Suprapubic skin (tissue), 4 donors: Measurements from ENCODE around the gene OR10A6. TPM values are rescaled to one million over a fixed set of nuclear protein-coding genes. Genes with fewer than 3 reads are reported as not detected.

Experiments
- DNase-seq, 2 donors: peaks; one replicate each; pipeline ENCODE4 v3.0.0-alpha.2; 2019; ENCODE audit warnings: low spot score in 2 of 2
- H3K27ac ChIP-seq: fragments of 200-600 bp; sonication (generic); one replicate; pipeline ENCODE4 v1.5.1; 2019
- H3K27me3 ChIP-seq: fragments of 200-600 bp; sonication (generic); one replicate; pipeline ENCODE4 v1.5.1; 2019
- H3K36me3 ChIP-seq: fragments of 200-600 bp; sonication (generic); one replicate; pipeline ENCODE4 v1.5.1; 2019
- H3K4me1 ChIP-seq: fragments of 200-600 bp; sonication (generic); one replicate; pipeline ENCODE4 v1.5.1; 2019
- H3K4me3 ChIP-seq: fragments of 200-600 bp; sonication (generic); one replicate; pipeline ENCODE4 v1.5.1; 2019; ENCODE audit warnings: mild to moderate bottlenecking
- H3K9me3 ChIP-seq: fragments of 200-600 bp; sonication (generic); one replicate; pipeline ENCODE4 v1.5.1; 2019
- CTCF ChIP-seq, 2 donors: fragments of 200-600 bp in 1 of 2; fragments of 450-650 bp in 1 of 2; sonication (generic) in 1 of 2; IDR thresholded peaks; one replicate each; pipeline ENCODE4 v1.5.1; 2016 to 2019; ENCODE audit warnings: antibody characterized with exemption in 2 of 2, mild to moderate bottlenecking in 1 of 2, moderate library complexity in 1 of 2
- EP300 ChIP-seq: sonication (generic); formaldehyde crosslinking; IDR thresholded peaks from one replicate; pipeline ENCODE4 v1.6.1; 2017; ENCODE audit warnings: antibody characterized with exemption
- POLR2A ChIP-seq, 2 donors: fragments of 450-650 bp; IDR thresholded peaks; one replicate each; pipeline ENCODE4 v1.6.1; 2017; ENCODE audit warnings: antibody characterized with exemption in 2 of 2, mild to moderate bottlenecking in 2 of 2, moderate library complexity in 2 of 2
- POLR2AphosphoS5 ChIP-seq, 3 donors: sonication (generic); formaldehyde crosslinking; IDR thresholded peaks; one replicate each; pipeline ENCODE4 v1.6.1; 2017; ENCODE audit warnings: antibody characterized with exemption in 3 of 3
- WGBS: methylation state at CpG from one replicate; pipeline ENCODE4 v1.1.5; 2018; 5-methylcytosine and 5-hydroxymethylcytosine counted together
- total RNA-seq, 4 donors: library from RNA; depleted of rRNA; stranded (reverse); fragments of >200 nt; gene quantifications; one replicate each; pipeline ENCODE4 v1.1.0, GENCODE V29; 2016

Gene OR10A6
- total RNA-seq, 4 donors from 2014 or later, result 0.08 TPM; not detected in 3

GRCh38 chr11:7910286-7910788 is 20.7 kb downstream of the OR10A6 start:
- Histone ChIP-seq H3K36me3 (no peaks in the 10 kb centered on the region), H3K9me3 (no peaks in the 10 kb centered on the region), H3K27ac (no peak overlapping the region), H3K4me1 (peaks cover 19% of the 10 kb centered on the region), H3K27me3 (no peaks in the 10 kb centered on the region), H3K4me3 (no peak overlapping the region)
- DNase-seq, result no peak
- TF ChIP-seq POLR2AphosphoS5 (IDR thresholded peaks at IDR 0.05), result no peak
- no peak for TF ChIP-seq CTCF (IDR thresholded peaks at IDR 0.05)
- no peak for TF ChIP-seq POLR2A (IDR thresholded peaks at IDR 0.05)
- TF ChIP-seq EP300, result no peak
- 52% methylated on average over 2 of the region's 2 CpGs for WGBS

- H3K27ac ChIP-seq, result no peak overlapping the region
- no peak for DNase-seq
- no peaks in the 10 kb centered on the region for H3K27me3 ChIP-seq
- TF ChIP-seq EP300 (no peak), CTCF (IDR thresholded peaks at IDR 0.05) (no peak), POLR2AphosphoS5 (IDR thresholded peaks at IDR 0.05) (no peak), POLR2A (IDR thresholded peaks at IDR 0.05) (no peak)
- WGBS, result 45% methylated on average over 2 of the region's 2 CpGs
- H3K4me1 ChIP-seq, result peaks cover 19% of the 10 kb centered on the region
- H3K4me3 ChIP-seq, result no peak overlapping the region
- H3K36me3 ChIP-seq, result no peaks in the 10 kb centered on the region
- no peaks in the 10 kb centered on the region for H3K9me3 ChIP-seq
Observed at GRCh38 chr11:7909585-7910285, 21.3 kb downstream of the OR10A6 start.

GRCh38 chr11:7907121-7907520 is 23.9 kb downstream of the OR10A6 start:
- 59% methylated on average over 3 of the region's 3 CpGs for WGBS
- no peak overlapping the region for H3K27ac ChIP-seq
- no peaks in the 10 kb centered on the region for H3K27me3 ChIP-seq
- no peaks in the 10 kb centered on the region for H3K36me3 ChIP-seq
- DNase-seq, result no peak
- H3K4me1 ChIP-seq, result peaks cover 22% of the 10 kb centered on the region
- H3K4me3 ChIP-seq, result no peak overlapping the region
- no peaks in the 10 kb centered on the region for H3K9me3 ChIP-seq
- TF ChIP-seq POLR2AphosphoS5 (IDR thresholded peaks at IDR 0.05) (no peak), CTCF (IDR thresholded peaks at IDR 0.05) (no peak), EP300 (no peak), POLR2A (IDR thresholded peaks at IDR 0.05) (no peak)

GRCh38 chr11:7906481-7906880 is 24.6 kb downstream of the OR10A6 start:
- TF ChIP-seq EP300 (no peak), POLR2AphosphoS5 (IDR thresholded peaks at IDR 0.05) (no peak), POLR2A (IDR thresholded peaks at IDR 0.05) (no peak), CTCF (IDR thresholded peaks at IDR 0.05) (no peak)
- H3K36me3 ChIP-seq, result no peaks in the 10 kb centered on the region
- 24% methylated on average over 4 of the region's 4 CpGs for whole genome bisulfite sequencing
- no peaks in the 10 kb centered on the region for H3K9me3 ChIP-seq
- H3K27me3 ChIP-seq, result no peaks in the 10 kb centered on the region
- peaks cover 22% of the 10 kb centered on the region for H3K4me1 ChIP-seq
- no peak for DNase-seq
- H3K4me3 ChIP-seq, result no peak overlapping the region
- H3K27ac ChIP-seq, result peak overlapping the region; percentile 14

GRCh38 chr11:7905961-7906429 is 25.1 kb downstream of the OR10A6 start:
- H3K27ac ChIP-seq, result peak overlapping the region; percentile 39
- no peak for DNase-seq
- WGBS, result 33% methylated on average over 3 of the region's 3 CpGs

More at GRCh38 chr11:7905961-7906429, 25.1 kb downstream of the OR10A6 start:
- H3K4me1 ChIP-seq, result peaks cover 22% of the 10 kb centered on the region
- no peak overlapping the region for H3K4me3 ChIP-seq
- no peaks in the 10 kb centered on the region for H3K27me3 ChIP-seq
- TF ChIP-seq POLR2A (IDR thresholded peaks at IDR 0.05), result no peak
- TF ChIP-seq CTCF (IDR thresholded peaks at IDR 0.05), result no peak
- TF ChIP-seq EP300, result no peak
- TF ChIP-seq POLR2AphosphoS5 (IDR thresholded peaks at IDR 0.05), result no peak
- no peaks in the 10 kb centered on the region for H3K36me3 ChIP-seq
- H3K9me3 ChIP-seq, result no peaks in the 10 kb centered on the region
